ENCODE measurements around the gene VPS35L. TPM values are rescaled to one million over a fixed set of nuclear protein-coding genes. Genes with fewer than 3 reads are reported as not detected.

Gene VPS35L
- 21.6 and 37.1 TPM in 2 replicates for total RNA-seq

GRCh38 chr16:19555186-19555937 lies at the start of gene VPS35L:
VPS35L (plus strand) TSS chr16:19555703; CDS start chr16:19555730, 27 bp downstream.

GRCh38 chr16:19521471-19522396 lies 33.8 kb upstream of the VPS35L start, which contains the start of gene GDE1:
GDE1 (minus strand) TSS chr16:19522098; CDS start chr16:19521964, 134 bp downstream.

GRCh38 chr16:19523559-19524355 lies 31.7 kb upstream of the VPS35L start, which contains the start of gene CCP110:
CCP110 (plus strand) TSS chr16:19523942; CDS start chr16:19527882, 3,940 bp downstream.

GRCh38 chr16:19717741-19718623 lies 162.5 kb downstream of the VPS35L start, which contains the start of the genes IQCK and KNOP1:
IQCK (plus strand) TSS chr16:19718271; CDS start chr16:19718307, 36 bp downstream.
KNOP1 (minus strand) TSS chr16:19718227; CDS start chr16:19715035, 3,192 bp downstream.

Other genes starting within 250 kb of the VPS35L start
- not detected in 2 replicates for gene TMC5, start 137.8 kb upstream of the VPS35L start, total RNA-seq
- gene GDE1, start 33.6 kb upstream of the VPS35L start, total RNA-seq, result 42.9 and 44.5 TPM in 2 replicates
- gene CCP110, start 31.8 kb upstream of the VPS35L start, total RNA-seq, result 11.9 and 17.8 TPM in 2 replicates
- 9.7 and 11.6 TPM in 2 replicates for gene KNOP1, start 162.5 kb downstream of the VPS35L start, total RNA-seq
- gene IQCK, start 162.6 kb downstream of the VPS35L start, total RNA-seq, result 6.0 and 6.9 TPM in 2 replicates

Data from uterine smooth muscle cell (primary cell).